NCI-H2227 treated with DMSO at 0.1 percent for 48 hours (cell line): ENCODE measurements around the gene REXO1.
A peak's percentile ranks its signal among the peaks of the same experiment; 100 is the strongest.
"Not testable (repeated sequence)": the region's sequence is repeated elsewhere in the genome, so short reads cannot be mapped to it uniquely, and the experiment has no call there.

Experiments used
- DNase-seq: peaks from one replicate; lab custom pipeline; 2025; lab: John Stamatoyannopoulos, UW

Gene REXO1

DNA sequence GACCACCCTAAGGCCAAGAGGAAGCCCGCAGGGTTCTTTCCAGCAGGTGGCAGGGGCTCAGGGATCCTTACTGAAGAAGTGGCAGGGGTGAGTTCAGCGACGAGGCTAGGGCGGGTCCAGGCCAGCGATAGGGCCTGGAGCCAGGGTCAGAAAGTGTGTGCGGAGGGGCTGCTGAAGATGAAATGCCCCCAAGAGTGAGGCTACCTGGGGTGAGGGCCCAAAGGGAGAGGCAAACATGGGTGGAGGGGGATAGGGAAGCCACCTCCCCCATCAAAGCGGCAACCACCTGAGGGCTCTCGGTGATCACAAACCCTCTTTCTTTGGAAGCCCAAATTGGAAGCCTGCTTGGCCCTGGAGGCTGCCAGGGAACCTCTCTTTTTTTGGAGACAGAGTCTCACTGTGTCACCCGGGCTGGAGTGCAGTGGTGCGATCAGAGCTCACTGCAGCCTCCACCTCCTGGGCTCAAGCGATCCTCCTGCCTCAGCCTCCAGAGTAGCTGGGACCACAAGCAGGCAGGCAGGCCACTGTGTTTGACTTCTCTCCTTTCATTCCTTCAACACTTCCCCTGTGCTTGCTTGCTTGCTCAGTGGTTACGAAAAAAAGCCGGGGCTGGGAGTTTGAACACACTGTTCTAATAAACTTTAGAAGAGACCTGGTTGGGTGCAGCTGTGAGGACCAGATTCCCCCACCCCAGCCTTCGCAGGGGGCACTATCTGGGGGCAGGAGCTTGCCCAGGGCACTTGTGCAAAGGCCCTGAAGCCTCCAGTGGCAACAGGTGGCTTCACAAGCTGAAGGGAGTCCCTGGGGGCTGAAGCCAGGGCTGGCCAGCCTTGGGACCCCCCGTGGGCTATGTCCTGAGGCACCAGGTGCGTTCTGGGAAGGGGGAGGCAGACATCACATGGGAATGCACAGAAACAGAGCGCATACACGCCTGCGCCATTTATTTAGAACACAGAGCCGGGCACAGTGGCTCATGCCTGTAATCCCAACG lies 34.8 kb downstream of the REXO1 start:
- no peak for DNase-seq

DNA sequence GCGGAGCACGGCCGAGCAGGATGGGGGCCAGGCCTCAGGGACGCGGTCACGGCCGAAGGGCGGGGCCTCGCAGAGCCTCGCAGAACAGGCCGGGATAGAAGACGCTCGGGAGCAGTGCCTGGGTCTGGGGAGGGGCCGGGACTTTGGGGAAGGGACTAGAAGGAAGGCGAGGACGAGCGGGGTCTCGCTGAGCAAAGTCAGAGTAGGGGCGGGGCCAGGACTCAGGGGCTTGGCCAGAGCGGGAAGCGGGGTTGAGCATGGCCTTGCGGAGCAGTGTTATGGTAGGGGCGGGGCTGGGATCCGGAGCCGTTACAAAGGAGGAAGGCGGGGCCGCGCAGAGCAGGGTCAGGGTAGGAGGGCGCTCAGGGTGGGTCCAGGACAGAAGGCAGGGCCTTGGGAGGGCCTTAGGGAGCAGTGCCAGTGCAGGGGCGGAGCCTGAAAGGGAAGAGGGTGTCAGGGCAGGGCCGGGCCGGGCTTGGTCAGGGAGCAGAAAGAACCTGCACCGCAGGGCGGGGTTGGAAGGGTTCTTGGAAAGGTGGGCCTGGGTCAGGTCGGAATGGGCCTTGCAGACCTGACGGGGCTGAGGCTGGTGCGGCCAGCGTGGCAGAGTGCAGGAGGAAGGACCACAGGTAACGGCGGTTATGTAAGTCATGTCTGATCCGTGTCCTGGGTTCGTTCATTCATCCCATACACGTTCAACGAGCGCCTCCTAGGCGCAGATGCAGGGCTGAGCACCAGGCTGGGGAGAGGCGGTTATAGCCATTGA lies 35.7 kb downstream of the REXO1 start:
- DNase-seq, result peak; percentile 73

DNA sequence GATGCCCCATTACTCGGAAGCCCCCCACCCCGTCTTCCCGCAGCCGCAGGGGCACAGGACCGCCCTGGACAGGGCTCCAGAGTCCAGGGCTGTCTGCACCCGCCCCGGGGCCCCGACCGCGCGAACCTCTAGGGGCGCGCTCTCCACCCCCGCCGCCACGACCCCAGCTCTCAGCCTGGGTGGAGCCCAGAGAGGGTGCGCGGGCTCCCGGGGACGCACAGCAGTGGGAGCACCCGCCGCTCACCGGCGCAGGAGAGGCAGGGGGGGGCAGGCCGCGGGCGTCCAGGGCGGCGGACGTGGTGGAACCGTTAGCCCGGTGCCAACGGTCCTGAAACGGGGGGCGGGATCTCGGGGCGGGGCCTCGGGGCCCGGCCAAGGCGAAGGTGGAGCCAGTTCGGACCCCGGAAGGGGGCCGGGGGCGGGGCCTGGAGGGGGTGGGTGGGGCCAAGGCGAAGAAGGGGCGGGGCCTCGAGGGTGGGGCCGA lies 36.3 kb downstream of the REXO1 start, which contains the start of gene ATP8B3:
ATP8B3 (minus strand) TSS at position 335 of the 484 bp plus-strand sequence. CDS start 540 bp downstream, outside the sequence.
- DNase-seq, result no peak

DNA sequence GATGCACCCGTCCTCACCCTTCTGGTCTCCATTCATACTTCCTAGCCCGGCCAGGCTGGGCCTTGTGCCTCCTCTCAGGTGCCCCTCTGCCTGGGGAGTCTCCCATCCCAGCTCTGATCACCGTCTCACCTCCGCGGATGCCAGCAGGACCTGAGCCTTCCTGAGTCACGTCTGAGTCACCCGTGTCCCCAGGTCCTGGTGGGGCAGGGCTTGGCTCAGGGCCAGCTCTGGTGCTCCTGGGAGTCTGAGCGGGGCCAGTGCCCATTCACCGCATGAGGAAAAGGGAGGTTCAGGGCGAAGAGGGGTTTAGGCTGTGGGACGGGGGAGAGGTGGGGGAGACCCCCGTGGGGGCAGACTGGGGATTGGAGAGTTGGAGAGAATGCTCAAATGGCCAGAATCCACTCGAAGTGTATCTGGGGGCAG lies 36.8 kb downstream of the REXO1 start:
- no peak for DNase-seq

DNA sequence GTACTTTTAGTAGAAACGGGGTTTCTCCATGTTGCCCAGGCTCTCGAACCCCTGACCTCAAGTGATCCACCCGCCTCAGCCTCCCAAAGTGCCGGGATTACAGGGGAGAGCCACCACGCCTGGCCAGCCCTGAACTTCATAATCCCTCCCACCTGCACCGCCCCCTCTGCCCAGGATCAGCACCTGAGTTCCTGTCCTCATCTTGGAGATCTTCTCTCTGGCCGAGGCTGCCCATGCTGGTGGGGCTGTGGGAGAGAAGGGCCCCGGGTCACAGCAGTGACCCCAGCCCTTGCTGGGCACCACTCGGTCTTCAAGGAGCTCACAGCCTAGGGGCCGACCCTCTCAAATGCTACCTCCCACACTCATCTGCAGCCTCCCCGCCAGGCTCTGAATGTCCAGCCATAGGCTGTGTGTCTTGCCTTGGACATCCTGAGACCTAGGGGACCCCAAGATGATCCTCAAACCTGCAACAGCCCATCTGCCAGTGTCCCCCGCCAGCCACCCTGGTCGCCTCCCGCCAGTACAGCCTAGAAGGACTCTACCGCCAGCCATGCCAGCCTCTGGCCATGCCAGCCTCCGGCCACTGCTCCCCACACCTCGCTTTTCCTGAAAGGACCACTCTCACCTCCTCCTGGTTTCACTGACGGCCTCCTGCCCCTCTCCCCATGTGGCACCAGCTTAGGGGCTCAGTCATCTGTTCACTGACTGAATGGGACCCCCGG lies 37.7 kb downstream of the REXO1 start:
- no peak for DNase-seq

DNA sequence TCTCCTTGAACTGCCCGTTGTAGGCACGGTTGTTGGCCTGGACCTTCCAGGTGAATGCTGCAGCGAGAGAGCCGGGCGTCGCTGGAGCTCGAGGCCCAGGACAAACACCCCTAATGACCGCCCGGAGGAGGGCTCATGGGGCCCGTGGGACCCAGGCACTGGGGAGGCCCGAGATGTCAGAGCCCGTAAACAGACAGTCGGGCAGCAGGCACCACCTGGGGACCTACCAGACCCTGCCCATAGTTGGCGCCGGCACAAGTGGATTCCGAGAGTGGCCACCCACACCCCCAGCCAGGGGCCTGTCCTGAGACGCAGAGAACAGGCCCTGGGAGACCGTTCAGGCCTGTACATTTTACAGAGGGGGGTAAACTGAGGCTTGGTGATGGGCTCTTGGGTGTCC lies 38.6 kb downstream of the REXO1 start:
- DNase-seq, result no peak

DNA sequence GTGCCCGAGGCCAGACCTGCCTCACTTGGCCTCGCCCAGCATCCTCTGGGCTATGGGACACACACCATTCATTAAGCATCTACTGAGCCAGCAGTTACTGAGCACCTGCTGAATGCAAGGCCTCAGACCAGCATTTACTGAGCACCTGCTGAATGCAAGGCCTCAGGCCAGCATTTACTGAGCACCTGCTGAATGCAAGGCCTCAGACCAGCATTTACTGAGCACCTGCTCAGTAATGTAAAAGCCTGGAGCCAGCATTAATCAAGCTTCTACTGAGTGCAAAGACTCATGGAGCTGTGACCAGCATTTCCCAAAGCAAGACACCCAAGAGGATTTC lies 39.9 kb downstream of the REXO1 start:
- DNase-seq, result no peak

DNA sequence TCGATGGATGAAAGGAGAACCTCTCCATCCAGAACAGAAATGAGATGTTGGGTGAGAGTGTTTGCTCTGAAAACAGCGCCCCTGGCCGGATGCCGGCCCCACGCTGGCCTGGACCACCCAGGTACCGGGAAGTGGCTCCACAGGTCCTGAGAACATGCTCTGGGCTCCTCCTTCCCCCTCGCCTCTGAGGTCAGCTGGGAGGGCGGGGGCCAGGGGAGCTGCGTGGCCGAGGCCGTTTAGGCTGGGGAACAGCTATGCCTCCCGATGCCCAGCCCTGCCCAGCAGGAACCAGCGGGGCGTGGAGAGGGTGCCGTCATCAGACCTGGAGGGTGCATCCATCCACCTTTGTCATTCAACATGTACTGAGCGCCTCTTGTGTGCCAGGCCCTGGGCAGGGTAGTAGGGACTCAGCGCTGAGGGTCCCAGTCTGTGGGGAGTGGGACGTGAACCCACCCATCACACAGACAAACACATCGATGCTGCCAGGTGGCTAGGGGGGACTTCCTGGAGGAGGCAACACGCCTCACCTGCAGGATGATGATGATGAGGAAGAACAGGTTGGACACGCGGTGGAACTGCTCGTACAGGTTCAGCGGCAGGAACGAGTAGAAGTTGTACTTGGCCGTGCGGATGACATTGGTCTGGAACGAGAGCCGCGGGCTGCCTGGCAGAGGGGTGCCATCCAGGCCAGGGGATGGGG lies 40.4 kb downstream of the REXO1 start:
- no peak for DNase-seq

DNA sequence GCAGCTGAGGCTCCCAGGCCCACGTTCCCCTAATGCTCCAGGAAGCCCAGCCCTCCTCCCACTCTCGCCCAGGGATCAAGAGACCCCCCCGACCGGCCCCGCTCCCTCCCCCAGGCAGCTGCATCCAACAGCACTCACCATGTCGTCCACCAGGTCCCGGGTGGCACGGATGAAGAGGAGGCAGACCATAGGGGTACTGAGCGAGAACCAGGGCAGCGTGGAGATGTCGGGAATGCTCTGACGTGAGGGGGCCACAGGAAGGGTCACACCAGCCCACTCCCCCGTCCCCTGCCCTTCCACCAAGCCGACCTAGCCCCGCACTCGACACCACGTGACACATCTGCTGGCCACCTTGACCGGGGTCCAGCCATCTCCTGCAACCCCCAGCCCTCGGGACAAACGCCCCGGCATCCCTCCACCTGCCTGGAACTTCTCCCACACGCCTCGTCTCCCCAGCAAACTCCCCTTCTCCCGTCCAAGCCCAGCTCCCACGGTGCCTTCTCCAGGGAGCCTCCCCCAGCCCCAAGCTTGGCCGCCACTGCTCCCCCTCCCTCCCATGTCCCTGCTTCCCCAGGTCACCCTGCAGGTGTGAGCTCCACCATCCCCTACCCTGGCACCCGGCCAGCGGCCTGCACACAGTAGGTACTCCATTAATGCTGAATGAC lies 41.1 kb downstream of the REXO1 start:
- no peak for DNase-seq

DNA sequence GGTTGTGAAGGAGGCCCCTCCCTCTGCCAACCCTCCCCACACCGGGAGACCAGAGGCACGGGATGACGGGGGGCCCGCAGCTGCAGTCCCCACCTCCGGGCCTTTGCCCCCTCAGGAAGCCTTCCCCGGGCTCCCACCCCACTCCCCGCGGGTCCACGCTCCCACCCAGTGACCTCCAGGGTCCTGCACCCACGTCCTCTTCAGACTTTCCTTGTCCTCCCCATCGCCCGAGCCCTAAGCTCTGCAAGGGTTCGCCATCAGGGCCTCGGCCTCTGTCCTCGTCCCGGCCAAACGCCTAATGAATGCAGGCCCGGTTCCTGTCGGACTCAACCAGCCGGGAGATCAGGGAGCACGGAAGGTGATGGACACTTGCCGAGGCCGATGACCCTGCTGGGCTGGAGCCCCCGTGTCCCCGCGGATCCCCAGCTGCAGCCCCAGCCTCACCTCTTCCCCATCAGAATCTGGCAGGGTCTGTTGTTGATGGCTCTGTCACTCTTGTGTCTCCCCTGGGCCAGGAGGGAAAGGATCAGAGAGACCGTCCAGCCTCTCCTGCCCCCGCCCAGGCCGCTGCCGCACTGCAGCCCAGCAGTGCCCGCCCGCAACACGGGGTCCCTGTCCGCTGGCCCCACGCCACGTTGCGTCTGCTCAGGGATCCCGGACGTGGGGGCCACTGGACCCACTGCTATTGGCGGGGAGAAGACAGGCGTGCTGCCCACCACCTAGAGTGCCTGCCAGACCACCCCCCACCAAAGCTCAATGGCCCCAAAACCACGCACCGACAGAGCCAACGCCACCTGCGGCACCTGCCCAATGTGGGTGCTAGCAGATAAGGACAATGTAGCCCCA lies 41.9 kb downstream of the REXO1 start:
- no peak for DNase-seq

DNA sequence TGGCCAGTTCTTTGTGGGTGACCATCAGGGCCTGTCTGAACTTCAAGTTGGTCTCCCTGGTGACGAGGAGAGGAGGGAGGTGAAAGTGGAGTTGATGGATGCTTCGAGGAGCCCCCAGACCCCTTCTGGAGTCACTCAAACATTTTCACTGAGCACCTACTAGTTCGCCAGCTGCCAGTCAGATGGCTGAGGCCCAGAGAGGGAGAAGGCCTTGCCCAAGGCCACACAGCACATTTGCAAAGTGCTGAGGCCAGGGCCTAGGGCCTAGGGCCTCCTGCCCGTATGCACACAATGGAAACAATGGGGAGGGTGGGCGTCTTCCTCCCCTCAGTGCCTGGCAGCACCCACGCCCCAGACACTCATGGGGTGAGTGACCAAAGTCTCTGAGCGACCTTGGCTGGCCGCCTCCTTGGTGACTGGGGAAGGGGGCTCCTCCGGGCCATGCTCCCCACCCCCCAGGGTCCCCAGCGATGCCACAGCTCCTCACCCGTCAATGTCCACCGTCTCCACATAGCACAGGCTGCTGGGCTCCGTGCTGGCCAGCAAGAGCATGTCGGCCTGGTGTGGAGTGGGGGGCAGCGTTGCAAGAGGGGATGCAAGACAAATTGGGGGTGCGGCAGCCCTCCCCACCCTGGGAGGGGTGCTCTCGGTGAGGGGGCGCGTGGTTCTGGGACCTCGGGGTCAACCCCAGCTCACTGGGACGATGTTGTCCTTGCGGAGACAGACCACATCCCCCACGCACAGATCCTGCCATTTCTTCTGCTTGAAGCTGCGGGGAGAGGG lies 42.7 kb downstream of the REXO1 start:
- no peak for DNase-seq

DNA sequence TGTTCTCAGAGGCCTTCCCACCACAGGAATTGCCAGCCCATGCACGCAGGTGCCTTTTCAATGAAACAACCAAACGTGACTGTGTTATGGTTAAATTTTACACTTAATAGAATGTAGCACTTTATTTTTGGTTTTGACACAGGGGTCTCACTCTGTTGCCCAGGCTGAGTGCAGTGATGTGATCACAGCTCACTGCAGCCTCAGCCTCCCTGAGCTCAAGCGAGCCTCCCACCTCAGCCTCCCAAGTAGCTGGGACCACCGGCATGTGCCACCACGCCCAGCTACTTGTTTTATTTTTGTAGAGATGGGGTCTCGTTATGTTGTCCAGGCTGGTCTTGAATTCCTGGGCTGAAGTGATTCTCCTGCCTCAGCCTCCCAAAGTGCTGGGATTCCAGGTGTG lies 43.4 kb downstream of the REXO1 start:
- DNase-seq, result no peak

DNA sequence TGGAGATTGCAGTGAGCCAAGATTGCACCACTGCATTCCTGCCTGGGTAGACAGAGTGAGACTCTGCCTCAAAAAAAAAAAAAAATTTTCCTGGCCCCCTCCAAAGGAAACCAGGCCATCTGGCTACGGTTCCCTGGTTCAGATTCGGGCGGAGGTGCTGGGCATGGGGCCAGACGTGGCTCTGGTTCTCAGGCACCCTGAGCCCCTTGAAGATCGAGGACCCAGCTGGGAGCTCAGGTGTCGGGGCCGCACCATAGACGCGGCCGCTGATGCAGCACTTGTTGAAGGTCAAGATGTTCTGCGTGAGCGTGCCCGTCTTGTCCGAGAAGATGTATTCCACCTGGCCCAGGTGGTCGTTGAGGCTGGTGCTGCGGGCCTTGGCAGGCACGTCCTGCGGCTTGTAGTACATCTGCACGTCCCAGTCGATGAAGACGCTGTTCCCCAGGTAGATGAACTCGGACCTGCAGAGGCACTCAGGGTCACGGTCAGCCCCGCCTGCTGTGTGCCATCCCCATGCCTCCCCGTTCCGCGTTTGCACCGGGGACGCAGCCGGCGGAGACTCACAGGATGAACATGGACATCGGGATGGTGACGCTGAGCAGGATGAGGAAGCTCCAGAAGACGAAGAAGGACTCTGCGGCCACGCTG lies 48.5 kb downstream of the REXO1 start:
- no peak for DNase-seq

DNA sequence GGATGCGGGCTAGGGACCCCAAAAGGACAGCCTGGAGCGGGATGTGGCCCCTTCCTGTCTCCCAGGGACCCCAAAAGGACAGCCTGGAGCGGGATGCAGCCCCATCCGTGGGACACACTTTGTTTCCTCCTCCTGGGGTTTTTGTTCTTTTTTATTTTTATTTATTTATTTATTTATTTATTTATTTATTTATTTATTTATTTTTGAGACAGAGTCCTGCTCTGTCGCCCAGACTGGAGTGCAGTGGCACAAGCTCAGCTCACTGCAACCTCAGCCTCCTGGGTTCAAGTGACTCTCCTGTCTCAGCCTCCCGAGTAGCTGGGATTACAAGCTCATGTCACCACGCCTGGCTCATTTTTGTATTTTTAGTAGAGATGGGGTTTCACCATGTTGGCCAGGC lies 51.0 kb downstream of the REXO1 start:
- DNase-seq, result not testable (repeated sequence)

DNA sequence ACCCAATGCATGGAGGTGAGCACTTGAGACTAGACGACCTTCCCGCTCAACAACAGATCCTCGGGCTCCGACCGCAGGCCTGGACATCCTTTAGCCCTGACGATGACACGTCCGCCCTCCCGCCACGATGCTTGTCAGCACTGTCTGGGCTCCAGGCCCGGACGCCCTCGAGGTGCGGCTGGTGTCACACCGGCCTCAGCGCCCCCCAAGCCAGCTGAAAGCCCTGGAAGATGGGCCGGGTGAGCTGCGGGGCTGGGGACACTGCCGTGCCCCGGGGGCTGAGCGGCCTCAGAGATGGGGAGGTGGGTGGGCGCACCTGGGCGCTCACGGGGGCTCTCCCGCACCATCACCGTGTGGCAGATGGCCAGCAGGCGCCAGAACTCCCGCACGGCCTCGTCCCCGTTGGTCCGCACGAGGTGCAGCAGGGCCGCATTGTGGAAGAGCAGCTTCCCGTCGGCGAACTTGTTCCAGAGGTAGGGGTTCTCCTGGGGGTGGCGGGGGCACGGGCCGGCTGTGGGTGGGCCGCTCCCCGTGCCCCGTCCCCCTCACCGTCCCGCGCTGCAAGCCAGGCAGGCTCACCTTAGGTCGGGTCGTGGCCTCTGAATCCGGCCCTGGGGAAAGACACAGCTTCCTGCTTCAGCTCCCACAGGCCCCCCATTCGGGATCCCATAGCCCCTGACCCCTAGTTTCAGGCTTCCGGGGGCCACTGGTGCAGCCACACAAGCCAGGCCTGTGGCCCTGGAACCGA lies 51.7 kb downstream of the REXO1 start:
- no peak for DNase-seq

DNA sequence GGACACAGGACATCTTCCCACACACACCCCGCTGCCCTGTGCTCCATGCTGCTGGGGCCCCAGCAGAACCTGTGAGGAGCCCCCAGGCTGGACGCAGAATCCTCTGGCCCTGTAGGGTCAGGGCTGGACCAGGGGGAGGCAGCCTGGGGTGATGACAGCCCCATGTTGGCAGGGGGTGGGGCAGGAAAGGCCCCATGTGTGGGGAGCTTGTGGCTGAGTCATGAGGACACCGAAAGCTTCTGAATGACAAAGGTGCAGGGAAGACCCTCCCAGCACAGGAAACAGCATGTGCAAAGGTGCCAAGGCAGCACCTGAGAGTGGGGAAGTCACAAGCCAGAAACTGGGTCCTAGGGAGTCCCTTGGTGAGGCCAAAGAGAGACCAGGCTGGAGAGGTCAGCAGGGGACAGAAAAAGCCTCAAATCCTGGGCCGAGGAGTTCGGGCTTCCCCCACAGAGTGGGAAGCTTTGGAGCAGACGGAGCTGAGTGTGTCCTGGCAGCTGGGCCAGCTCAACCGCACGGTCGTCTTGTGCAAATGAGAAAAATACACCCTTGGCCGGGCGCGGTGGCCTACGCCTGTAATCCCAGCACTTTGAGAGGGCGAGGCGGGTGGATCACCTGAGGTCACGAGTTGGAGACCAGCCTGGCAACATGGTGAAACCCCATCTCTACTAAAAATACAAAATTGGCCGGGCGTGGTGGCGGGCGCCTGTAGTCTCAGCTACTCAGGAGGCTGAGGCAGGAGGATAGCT lies 53.7 kb downstream of the REXO1 start:
- no peak for DNase-seq

DNA sequence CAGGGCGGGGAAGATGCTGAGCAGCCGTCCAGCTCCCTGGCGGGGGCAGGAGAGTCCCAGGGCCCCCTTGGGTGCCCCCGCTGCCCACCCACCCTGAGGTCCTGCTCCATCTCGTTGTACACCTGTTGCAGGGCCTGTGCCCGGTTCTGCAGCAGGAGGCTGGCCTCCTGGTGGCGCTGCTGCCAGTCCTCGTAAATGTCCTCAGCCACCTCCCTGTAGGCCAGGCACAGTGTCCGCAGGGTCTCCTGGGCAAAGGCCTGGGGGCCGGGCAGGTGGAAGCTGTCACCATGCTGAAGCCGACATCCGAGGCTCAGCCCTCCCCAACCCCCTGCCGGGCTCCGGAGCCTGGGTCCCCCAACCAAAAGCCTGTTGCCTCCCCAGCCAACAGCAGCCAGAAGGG lies 56.4 kb downstream of the REXO1 start:
- DNase-seq, result no peak
